ENCODE results near the gene PDGFB.

The PDGFB gene

DNA sequence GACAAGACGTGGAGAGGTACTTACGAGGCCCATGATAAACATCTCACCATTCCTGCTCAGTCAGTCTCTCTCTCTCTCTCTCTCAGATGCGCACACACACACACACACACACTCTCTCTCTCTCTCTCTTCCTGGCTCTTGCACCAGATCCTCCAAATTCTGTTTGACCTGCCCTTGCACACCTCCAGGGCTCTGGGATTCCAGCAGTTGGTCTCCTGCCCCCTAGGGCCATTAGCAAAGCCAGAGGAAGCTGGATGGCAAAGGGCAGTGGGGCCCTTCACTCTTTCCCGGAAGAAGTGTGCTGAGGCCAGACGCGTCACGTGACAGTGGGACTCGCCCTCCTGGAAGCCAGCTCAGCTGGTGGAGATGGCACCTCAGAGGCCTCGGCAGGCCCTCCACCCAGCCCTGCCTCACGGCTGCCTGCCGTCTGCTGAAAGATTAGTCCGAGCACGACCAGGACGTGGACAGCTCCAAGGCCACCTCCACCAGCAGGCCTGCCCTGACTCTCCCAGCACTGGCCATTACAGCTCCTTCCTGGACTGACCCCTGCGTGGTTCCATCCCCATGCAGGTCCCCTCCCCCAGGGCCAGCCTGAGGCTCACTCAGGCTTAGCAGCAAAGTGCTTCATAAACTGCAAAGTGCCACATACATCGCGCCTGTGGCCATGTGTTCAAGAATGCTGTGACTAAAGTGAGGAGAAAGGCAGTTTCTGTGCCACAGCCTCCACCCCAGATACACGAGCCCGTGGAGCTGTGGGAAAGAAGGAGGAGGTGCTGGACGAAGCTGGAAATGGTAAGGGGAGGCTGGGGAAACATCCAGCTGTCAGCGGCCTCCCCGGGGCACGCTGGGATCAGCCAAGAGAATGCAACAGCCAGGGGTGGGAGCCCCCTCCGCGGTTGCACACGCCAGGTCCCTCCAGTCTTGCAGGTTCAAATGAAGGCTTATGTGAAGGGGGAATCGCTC lies 3.7 kb downstream of the PDGFB start:
- no peak overlapping the region for H3K9ac ChIP-seq (ENCODE audit: low read depth in 1 of 2, low read length in 2 of 2)
- H3K27ac ChIP-seq (ENCODE audit: low read depth, low read length), result peak overlapping the region; percentile 30
- H3K4me1 ChIP-seq (ENCODE audit: control insufficient read depth in 1 of 2, insufficient read depth in 2 of 2, low read length in 2 of 2), result peaks cover 49 to 53% of the 10 kb centered on the region in 2 donors
- H3K9me3 ChIP-seq (ENCODE audit: control insufficient read depth in 1 of 2, low read length in 2 of 2), result no peaks in the 10 kb centered on the region
- no peaks in the 10 kb centered on the region for H3K36me3 ChIP-seq (ENCODE audit: control insufficient read depth in 1 of 2, insufficient read depth in 2 of 2, low read length in 2 of 2)
- H3K27me3 ChIP-seq (ENCODE audit: control insufficient read depth in 1 of 2, insufficient read depth in 2 of 2, low read length in 2 of 2), result peaks cover 57 to 70% of the 10 kb centered on the region in 2 donors
- peak overlapping the region; percentile 45 to 53 for H3K4me3 ChIP-seq (ENCODE audit: low read depth in 1 of 2, low read length in 2 of 2)

DNA sequence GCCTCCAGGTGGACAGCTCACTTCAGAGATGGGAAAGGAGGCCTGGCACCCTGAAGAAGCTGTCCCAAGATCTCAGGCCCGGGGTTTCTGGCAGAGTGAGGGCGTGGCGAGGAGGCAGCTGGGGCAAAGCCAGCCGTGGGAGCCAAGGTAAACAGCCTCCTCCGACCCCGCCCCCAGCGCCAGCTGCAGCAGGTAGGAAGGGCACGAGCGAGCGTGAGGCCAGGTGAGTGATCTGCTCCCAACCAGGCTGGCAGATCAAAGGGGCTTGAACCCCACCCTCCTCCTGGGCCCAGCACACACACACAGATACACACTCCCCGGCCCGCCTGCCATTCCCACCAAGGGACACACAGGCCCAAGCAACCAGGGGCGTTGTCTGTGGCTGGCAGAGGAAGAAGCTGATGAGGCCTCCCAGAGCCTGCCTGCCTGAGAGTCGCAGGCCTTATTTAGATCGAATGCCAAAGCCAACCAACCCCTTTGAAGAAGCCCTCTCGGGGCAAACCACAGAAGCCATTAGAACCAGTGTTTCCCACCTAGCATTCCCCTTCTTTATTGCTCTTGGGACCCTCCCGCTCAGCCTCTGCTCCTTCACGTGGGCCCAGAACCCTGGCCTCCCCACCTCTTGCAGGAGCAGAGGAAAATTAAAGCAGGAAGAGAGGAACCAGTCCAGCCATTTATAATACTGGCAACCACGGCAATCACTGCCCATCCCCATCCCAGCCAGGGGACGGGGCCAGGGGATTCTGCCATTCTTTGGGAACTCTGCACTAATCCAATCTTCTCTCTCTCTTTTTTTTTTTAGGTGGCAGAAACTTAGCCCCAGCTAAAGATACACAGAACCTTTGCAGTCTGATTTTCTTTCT lies 5.0 kb downstream of the PDGFB start:
- Histone ChIP-seq H3K4me3 (ENCODE audit: low read depth in 1 of 2, low read length in 2 of 2) (peak overlapping the region in 1 of 2 donors; percentile 15), H3K9ac (ENCODE audit: low read depth in 1 of 2, low read length in 2 of 2) (peak overlapping the region in 1 of 2 donors; percentile 12), H3K27ac (ENCODE audit: low read depth, low read length) (peak overlapping the region; percentile 5)

DNA sequence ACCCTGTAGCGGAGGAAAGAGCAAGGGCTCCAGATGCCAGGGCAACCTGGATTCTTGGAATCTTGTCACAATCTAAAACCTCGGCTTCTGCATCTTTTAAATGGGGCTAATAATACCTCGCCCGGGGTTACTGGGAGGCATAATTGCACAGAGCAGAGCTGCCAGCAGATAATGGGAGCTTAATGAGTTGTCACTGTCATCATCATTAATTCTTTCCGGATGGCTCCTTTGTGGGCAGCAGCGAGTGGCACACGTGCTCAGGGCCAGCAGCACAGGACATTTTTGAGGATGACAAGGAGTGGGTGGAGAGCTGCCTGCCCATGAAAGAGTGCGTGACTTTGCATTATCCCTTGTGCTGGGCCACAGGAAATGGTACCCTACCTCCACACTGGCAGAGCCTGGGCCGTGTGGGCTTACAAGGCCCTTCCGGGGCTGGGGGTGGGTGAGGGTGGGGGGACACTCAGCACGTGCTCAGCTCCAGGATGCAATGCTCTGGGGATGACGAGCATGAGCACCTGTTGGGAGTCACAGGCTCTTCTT lies 5.7 kb downstream of the PDGFB start:
- Histone ChIP-seq H3K4me1 (ENCODE audit: control insufficient read depth in 1 of 2, insufficient read depth in 2 of 2, low read length in 2 of 2) (peaks cover 56 to 64% of the 10 kb centered on the region in 2 donors), H3K9ac (ENCODE audit: low read depth in 1 of 2, low read length in 2 of 2) (no peak overlapping the region), H3K9me3 (ENCODE audit: control insufficient read depth in 1 of 2, low read length in 2 of 2) (no peaks in the 10 kb centered on the region), H3K27ac (ENCODE audit: low read depth, low read length) (no peak overlapping the region), H3K36me3 (ENCODE audit: control insufficient read depth in 1 of 2, insufficient read depth in 2 of 2, low read length in 2 of 2) (no peaks in the 10 kb centered on the region), H3K27me3 (ENCODE audit: control insufficient read depth in 1 of 2, insufficient read depth in 2 of 2, low read length in 2 of 2) (peaks cover 64 to 74% of the 10 kb centered on the region in 2 donors), H3K4me3 (ENCODE audit: low read depth in 1 of 2, low read length in 2 of 2) (no peak overlapping the region)

More for the DNA sequence above, 5.0 kb downstream of the PDGFB start:
- Histone ChIP-seq H3K27me3 (ENCODE audit: control insufficient read depth in 1 of 2, insufficient read depth in 2 of 2, low read length in 2 of 2) (peaks cover 57 to 68% of the 10 kb centered on the region in 2 donors), H3K9me3 (ENCODE audit: control insufficient read depth in 1 of 2, low read length in 2 of 2) (no peaks in the 10 kb centered on the region), H3K36me3 (ENCODE audit: control insufficient read depth in 1 of 2, insufficient read depth in 2 of 2, low read length in 2 of 2) (no peaks in the 10 kb centered on the region), H3K4me1 (ENCODE audit: control insufficient read depth in 1 of 2, insufficient read depth in 2 of 2, low read length in 2 of 2) (peaks cover 56 to 58% of the 10 kb centered on the region in 2 donors)

DNA sequence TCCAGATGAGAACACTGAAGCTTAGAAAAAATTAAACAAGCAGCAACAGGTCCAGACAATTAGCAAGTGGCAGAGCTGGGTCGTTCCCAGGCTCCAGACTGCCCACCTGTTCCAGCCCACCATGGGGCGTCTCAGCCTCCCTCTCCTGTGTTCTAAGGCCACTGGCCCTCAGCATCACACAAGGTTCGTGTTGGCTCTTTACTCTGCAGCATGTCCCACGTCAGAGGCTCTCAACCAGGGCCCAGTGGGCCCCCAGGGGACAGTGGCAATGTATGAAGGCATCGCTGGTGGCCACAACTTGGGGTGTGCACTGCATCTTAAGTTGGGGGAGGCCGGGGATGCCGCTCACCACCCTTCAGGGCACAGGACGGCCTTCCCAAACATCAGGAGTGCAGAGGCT lies 6.2 kb downstream of the PDGFB start:
- no peaks in the 10 kb centered on the region for H3K36me3 ChIP-seq (ENCODE audit: control insufficient read depth in 1 of 2, insufficient read depth in 2 of 2, low read length in 2 of 2)
- H3K9me3 ChIP-seq (ENCODE audit: control insufficient read depth in 1 of 2, low read length in 2 of 2), result no peaks in the 10 kb centered on the region
- peaks cover 63 to 75% of the 10 kb centered on the region in 2 donors for H3K27me3 ChIP-seq (ENCODE audit: control insufficient read depth in 1 of 2, insufficient read depth in 2 of 2, low read length in 2 of 2)
- no peak overlapping the region for H3K9ac ChIP-seq (ENCODE audit: low read depth in 1 of 2, low read length in 2 of 2)
- peaks cover 56 to 64% of the 10 kb centered on the region in 2 donors for H3K4me1 ChIP-seq (ENCODE audit: control insufficient read depth in 1 of 2, insufficient read depth in 2 of 2, low read length in 2 of 2)
- H3K4me3 ChIP-seq (ENCODE audit: low read depth in 1 of 2, low read length in 2 of 2), result no peak overlapping the region
- no peak overlapping the region for H3K27ac ChIP-seq (ENCODE audit: low read depth, low read length)

DNA sequence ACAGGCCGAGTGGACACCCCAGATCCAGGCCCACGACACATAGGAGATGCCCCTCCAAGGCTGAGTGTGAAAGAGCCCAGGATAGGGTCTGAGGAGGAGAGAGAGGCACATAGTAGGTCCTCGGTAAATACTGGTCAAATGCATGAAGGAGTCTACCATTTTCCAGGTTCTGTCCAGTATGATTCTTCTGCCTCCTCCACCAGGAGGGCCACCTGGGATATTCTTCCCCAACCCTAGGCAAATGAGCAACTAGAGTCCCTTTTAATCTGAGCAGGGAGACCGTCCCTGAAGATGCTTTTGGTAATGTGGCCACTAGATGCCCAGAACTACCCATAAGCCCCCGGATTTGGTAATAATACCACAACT lies 6.7 kb downstream of the PDGFB start:
- H3K36me3 ChIP-seq (ENCODE audit: control insufficient read depth in 1 of 2, insufficient read depth in 2 of 2, low read length in 2 of 2), result no peaks in the 10 kb centered on the region
- H3K27ac ChIP-seq (ENCODE audit: low read depth, low read length), result no peak overlapping the region
- no peak overlapping the region for H3K9ac ChIP-seq (ENCODE audit: low read depth in 1 of 2, low read length in 2 of 2)
- H3K4me3 ChIP-seq (ENCODE audit: low read depth in 1 of 2, low read length in 2 of 2), result no peak overlapping the region
- no peaks in the 10 kb centered on the region for H3K9me3 ChIP-seq (ENCODE audit: control insufficient read depth in 1 of 2, low read length in 2 of 2)
- peaks cover 56 to 64% of the 10 kb centered on the region in 2 donors for H3K4me1 ChIP-seq (ENCODE audit: control insufficient read depth in 1 of 2, insufficient read depth in 2 of 2, low read length in 2 of 2)
- H3K27me3 ChIP-seq (ENCODE audit: control insufficient read depth in 1 of 2, insufficient read depth in 2 of 2, low read length in 2 of 2), result peaks cover 58 to 75% of the 10 kb centered on the region in 2 donors

DNA sequence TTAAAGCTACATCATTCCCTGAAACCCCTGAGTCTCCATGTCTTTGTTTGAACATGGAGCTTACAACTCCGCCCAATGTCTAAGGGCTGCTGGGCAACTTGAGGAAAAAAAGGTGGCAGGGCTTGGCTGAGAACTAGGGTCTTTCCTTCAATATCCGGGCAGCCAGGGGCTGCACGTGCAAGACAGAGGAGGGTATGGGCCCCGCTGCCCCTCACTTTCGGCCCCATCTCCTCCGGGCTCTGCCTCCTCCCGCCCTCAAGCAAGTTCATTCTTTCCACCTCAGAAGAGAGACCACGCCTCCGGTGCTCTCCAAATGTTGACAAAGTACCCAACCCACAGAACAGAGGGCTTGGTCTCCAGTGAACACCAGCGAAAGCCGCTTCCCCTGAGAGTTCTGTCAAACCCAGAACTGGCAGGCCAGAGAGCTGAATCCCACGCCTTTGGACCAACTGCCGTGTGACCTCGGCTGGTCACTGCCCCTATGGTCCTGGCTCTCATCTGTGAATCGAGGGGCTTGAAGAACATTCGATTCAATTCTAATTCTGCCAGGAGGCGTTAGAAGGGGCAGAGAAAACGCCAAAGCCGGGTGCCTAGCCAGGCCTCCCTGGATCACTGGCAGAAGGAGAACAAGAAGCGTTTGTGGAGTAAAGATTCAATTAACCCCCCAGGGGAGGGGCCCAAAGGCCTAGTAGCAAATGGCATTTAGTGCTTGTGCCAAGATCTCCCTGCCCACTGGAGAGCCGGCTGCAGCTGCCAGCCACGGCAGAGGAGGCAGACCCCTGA lies 7.3 kb downstream of the PDGFB start:
- Histone ChIP-seq H3K4me1 (ENCODE audit: control insufficient read depth in 1 of 2, insufficient read depth in 2 of 2, low read length in 2 of 2) (peaks cover 56 to 64% of the 10 kb centered on the region in 2 donors), H3K27me3 (ENCODE audit: control insufficient read depth in 1 of 2, insufficient read depth in 2 of 2, low read length in 2 of 2) (peaks cover 53 to 74% of the 10 kb centered on the region in 2 donors), H3K27ac (ENCODE audit: low read depth, low read length) (no peak overlapping the region), H3K9me3 (ENCODE audit: control insufficient read depth in 1 of 2, low read length in 2 of 2) (no peaks in the 10 kb centered on the region), H3K4me3 (ENCODE audit: low read depth in 1 of 2, low read length in 2 of 2) (no peak overlapping the region), H3K9ac (ENCODE audit: low read depth in 1 of 2, low read length in 2 of 2) (no peak overlapping the region), H3K36me3 (ENCODE audit: control insufficient read depth in 1 of 2, insufficient read depth in 2 of 2, low read length in 2 of 2) (no peaks in the 10 kb centered on the region)

DNA sequence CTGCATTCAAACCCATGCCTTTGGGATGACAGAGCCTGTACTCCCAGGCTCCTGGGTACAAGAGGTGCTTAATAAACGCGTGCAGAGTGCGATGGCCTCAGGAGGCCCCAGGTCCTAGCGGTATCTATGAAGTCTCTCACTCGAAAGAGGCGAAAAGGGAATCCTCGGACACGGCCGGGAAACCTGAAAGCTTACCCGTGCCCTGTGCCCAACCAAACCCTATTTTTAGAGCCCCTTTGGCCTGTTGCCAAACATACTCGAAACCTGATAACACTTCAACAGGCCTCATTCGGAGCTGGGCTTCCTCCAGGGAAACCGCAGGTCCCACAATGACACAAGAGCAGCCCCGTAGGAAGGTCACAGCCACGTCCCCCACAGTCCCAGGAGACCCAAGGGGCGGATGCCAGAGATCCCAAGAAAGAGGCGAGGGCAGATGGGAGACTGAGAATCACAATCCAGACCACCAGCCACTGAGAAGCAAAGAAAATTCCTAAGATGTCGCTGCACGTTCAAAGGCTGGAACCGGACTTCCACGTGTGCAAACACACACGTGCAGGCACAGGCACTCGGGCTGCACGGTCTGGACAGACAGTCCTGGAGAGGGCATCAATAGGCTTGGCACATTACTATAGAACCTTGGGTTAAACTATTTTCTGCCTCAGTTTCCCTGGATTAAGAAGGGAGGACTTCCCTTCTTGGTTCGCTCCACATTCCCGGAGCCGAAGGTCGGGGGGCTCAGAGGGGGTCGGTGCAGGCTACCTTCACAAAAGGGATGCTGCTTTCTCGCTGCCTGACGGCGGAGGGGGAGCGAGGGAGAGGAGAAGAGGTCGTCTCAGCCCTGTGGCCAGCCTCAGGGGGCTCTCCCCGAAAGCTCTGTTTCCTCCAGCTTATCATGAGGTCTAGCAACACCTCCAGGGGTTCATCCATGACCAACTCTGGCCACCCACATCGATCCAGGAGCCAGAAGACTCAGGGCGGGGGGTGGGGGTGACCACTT lies 8.2 kb downstream of the PDGFB start:
- H3K27ac ChIP-seq (ENCODE audit: low read depth, low read length), result no peak overlapping the region
- H3K27me3 ChIP-seq (ENCODE audit: control insufficient read depth in 1 of 2, insufficient read depth in 2 of 2, low read length in 2 of 2), result peaks cover 51 to 70% of the 10 kb centered on the region in 2 donors
- peak overlapping the region in 1 of 2 donors; percentile 28 for H3K4me3 ChIP-seq (ENCODE audit: low read depth in 1 of 2, low read length in 2 of 2)
- H3K4me1 ChIP-seq (ENCODE audit: control insufficient read depth in 1 of 2, insufficient read depth in 2 of 2, low read length in 2 of 2), result peaks cover 52 to 60% of the 10 kb centered on the region in 2 donors
- H3K36me3 ChIP-seq (ENCODE audit: control insufficient read depth in 1 of 2, insufficient read depth in 2 of 2, low read length in 2 of 2), result no peaks in the 10 kb centered on the region
- H3K9me3 ChIP-seq (ENCODE audit: control insufficient read depth in 1 of 2, low read length in 2 of 2), result no peaks in the 10 kb centered on the region
- H3K9ac ChIP-seq (ENCODE audit: low read depth in 1 of 2, low read length in 2 of 2), result no peak overlapping the region

DNA sequence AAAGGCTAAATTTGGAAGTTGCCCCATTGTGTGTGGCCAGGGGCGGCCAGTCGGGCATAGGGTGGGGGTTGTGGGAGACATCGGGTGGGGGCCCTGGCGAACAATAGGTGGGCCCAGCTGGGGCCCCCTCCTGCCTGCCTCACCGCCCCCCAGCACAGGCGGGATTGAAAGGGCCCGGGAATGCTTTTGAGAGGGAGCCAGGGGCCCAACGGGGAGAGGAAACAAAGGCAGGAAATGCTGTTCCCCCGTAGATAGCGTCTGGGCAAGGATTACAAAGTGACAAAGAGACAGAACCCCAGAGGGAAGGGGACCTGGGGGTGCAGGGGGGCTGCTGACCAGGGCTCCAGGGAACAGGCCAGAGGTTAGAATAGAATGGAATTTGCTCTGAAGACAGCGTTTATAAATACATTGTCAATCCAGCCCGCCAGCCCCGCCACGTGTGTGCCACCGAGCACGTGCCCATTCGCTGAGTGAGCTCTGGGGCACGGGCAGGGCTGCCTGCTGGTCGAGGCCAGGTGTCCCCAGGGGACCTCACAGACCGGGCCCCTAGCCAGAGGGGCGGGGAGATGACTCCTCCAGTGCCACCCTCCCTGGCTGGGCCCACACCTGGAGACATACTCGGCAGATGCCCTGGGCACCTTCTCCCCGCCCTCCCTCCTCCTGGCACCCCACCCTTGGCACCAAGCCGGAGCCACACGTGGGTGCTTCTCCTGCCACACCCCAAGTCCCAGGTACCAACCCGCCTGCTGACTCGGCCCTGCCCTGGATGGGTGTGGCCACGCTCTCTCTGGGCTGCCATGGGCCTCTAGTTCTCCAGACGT lies 9.7 kb downstream of the PDGFB start:
- Histone ChIP-seq H3K9ac (ENCODE audit: low read depth in 1 of 2, low read length in 2 of 2) (no peak overlapping the region), H3K9me3 (ENCODE audit: control insufficient read depth in 1 of 2, low read length in 2 of 2) (no peaks in the 10 kb centered on the region), H3K4me1 (ENCODE audit: control insufficient read depth in 1 of 2, insufficient read depth in 2 of 2, low read length in 2 of 2) (peaks cover 37 to 45% of the 10 kb centered on the region in 2 donors), H3K36me3 (ENCODE audit: control insufficient read depth in 1 of 2, insufficient read depth in 2 of 2, low read length in 2 of 2) (no peaks in the 10 kb centered on the region), H3K4me3 (ENCODE audit: low read depth in 1 of 2, low read length in 2 of 2) (no peak overlapping the region), H3K27me3 (ENCODE audit: control insufficient read depth in 1 of 2, insufficient read depth in 2 of 2, low read length in 2 of 2) (peaks cover 54 to 65% of the 10 kb centered on the region in 2 donors), H3K27ac (ENCODE audit: low read depth, low read length) (no peak overlapping the region)

All from duodenal mucosa (tissue), 2 donors.